HepG2 (cell line): Measurements from ENCODE around the gene SAMD10. TPM values are rescaled to one million over a fixed set of nuclear protein-coding genes. Genes with fewer than 3 reads are reported as not detected.

Experiments used
- AKAP8 ChIP-seq: sonication (generic); formaldehyde crosslinking; IDR thresholded peaks from 2 replicates; pipeline ENCODE4 v1.5.1; 2020; ENCODE audit warnings: mild to moderate bottlenecking, missing genetic modification reagents
- CREB1 ChIP-seq, 2 experiments: fragments of 450-650 bp in 1 of 2; IDR thresholded peaks; 2 replicates each; pipeline ENCODE4 v1.6.1; 2016 to 2017; ENCODE audit warnings: control low read depth in 1 of 2, mild to moderate bottlenecking in 1 of 2, missing compliant biosample characterization in 1 of 2, missing genetic modification characterization in 1 of 2
- DMAP1 ChIP-seq: IDR thresholded peaks from 2 replicates; pipeline ENCODE4 v1.6.1; 2016
- DMTF1 ChIP-seq: sonication (generic); formaldehyde crosslinking; IDR thresholded peaks from 2 replicates; pipeline ENCODE4 v1.4.0; 2020; ENCODE audit warnings: mild to moderate bottlenecking, missing genetic modification reagents
- E2F2 ChIP-seq: sonication (generic); formaldehyde crosslinking; IDR thresholded peaks from 2 replicates; pipeline ENCODE4 v1.4.0; 2020; ENCODE audit warnings: missing genetic modification reagents, borderline replicate concordance
- KLF6 ChIP-seq: IDR thresholded peaks from 2 replicates; pipeline ENCODE4 v1.8.0; 2016; ENCODE audit warnings: missing biosample characterization, missing genetic modification reagents
- KMT2A ChIP-seq: sonication (generic); formaldehyde crosslinking; IDR thresholded peaks from 2 replicates; pipeline ENCODE4 v1.4.0; 2020; ENCODE audit warnings: missing genetic modification reagents
- PHF5A ChIP-seq: IDR thresholded peaks from one replicate; pipeline ENCODE4 v1.6.1; 2018; ENCODE audit warnings: low read depth, missing genetic modification reagents; ENCODE audit not compliant: unreplicated experiment
- POLR2A ChIP-seq, 2 experiments: IDR thresholded peaks; 2 replicates each; pipeline ENCODE4 v1.6.1; 2011; ENCODE audit warnings: low read depth in 2 of 2, low read length in 2 of 2, mild to moderate bottlenecking in 1 of 2, moderate library complexity in 1 of 2; ENCODE audit not compliant: insufficient read depth in 1 of 2
- PTBP1 ChIP-seq: fragments of 200-400 bp; formaldehyde crosslinking; IDR thresholded peaks from 2 replicates; pipeline ENCODE4 v1.6.1; 2018; ENCODE audit warnings: low read length, low read depth; ENCODE audit not compliant: poor library complexity, severe bottlenecking
- RBM39 ChIP-seq: fragments of 200-400 bp; formaldehyde crosslinking; IDR thresholded peaks from one replicate; pipeline ENCODE4 v1.6.1; 2018; ENCODE audit warnings: antibody characterized with exemption, mild to moderate bottlenecking, low read depth, low read length; ENCODE audit not compliant: poor library complexity, severe bottlenecking
- SAFB2 ChIP-seq: sonication (generic); formaldehyde crosslinking; IDR thresholded peaks from 2 replicates; pipeline ENCODE4 v1.5.1; 2020; ENCODE audit warnings: missing genetic modification reagents, low read depth, mild to moderate bottlenecking, borderline replicate concordance
- SNAPC4 ChIP-seq: sonication (generic); formaldehyde crosslinking; IDR thresholded peaks from 2 replicates; pipeline ENCODE4 v1.4.0; 2020; ENCODE audit warnings: mild to moderate bottlenecking, missing genetic modification reagents
- USF2 ChIP-seq, 2 experiments: sonication (generic) in 1 of 2; formaldehyde crosslinking in 1 of 2; IDR thresholded peaks; 2 replicates each; pipeline versions ENCODE4 v1.5.1 to v1.6.1; 2011 to 2020; ENCODE audit warnings: borderline replicate concordance in 1 of 2, low read depth in 1 of 2, low read length in 1 of 2, mild to moderate bottlenecking in 1 of 2, missing genetic modification reagents in 1 of 2, moderate library complexity in 1 of 2
- ZNF616 ChIP-seq: sonication (generic); formaldehyde crosslinking; IDR thresholded peaks from 2 replicates; pipeline ENCODE4 v1.5.0; 2020; ENCODE audit warnings: low read depth, mild to moderate bottlenecking, missing genetic modification reagents
- ZNF883 ChIP-seq: sonication (generic); formaldehyde crosslinking; IDR thresholded peaks from 2 replicates; pipeline ENCODE4 v1.5.1; 2020; ENCODE audit warnings: mild to moderate bottlenecking, missing genetic modification reagents; ENCODE audit errors: not compliant biosample characterization
- polyA plus RNA-seq, 8 experiments: library from polyadenylated mRNA; depleted of rRNA in 3 of 8; stranded (reverse) in 7 of 8; unstranded in 1 of 8; fragments of >200 nt; fragmentation: Illumina TruSeq in 4 of 8; extraction: Trizol in 4 of 8; gene quantifications; 2 replicates each; pipeline versions ENCODE4 v1.2.1 to v1.2.3, GENCODE V29; 2011 to 2016; ENCODE audit warnings: low read depth in 4 of 8, missing spikeins in 1 of 8, mixed read lengths in 1 of 8; ENCODE audit not compliant: insufficient read depth in 1 of 8
- total RNA-seq, 5 experiments: library from RNA; depleted of rRNA; stranded (reverse); fragments of >200 nt; fragmentation: Illumina TruSeq; extraction: Trizol; gene quantifications; 2 replicates each; pipeline ENCODE4 v1.2.3, GENCODE V29; 2016; ENCODE audit warnings: low read depth in 1 of 5

The SAMD10 gene
- total and polyA plus RNA-seq, 2 of the 13 experiments (the other 11 are each of a cell fraction or from before 2014, with no cell fraction given), result 6.1 to 11.0 TPM

DNA sequence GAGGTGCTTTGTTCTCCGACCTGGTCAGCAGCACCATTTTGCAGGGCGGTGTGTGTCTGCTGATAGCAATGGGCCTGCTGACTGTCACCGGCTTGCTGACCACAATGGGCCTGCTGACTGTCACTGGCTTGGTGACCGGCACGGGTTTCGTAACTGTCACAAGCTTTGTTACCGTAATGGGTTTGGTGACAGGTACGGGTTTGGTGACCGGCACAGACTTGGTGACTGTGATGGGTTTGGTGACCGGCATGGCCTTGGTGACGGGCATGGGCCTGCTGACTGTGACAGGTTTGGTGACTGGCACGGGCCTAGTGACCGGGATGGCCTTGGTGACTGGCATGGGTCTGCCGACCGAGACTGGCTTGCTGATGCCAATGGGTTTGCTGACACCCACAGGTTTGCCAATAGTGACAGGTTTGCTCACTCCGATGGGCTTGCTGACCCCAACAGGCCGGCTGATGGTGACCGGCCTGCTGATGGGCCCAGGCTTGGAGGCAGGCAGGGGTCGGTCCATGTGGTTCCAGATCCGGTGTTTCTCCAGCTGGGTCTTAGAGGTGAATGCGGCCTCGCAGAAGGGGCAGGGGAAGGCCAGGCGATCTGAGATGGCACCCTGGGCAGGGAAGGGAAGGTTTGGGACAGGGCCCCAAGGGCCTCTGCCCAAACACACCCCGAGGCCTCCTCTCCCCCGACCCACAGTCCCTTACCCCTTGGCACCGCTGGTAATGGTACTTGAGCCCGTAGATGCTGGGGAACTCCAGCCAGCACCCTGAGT, 13.1 kb downstream of the SAMD10 start (continued):
- TF ChIP-seq SAFB2 (CRISPR knock-in tag) (0 out of 2 replicates have a peak, but pooled peaks have one; percentile 11), DMTF1 (CRISPR knock-in tag) (no peak), PHF5A (no peak), POLR2A (IDR thresholded peaks at IDR 0.05; ENCODE audit: insufficient read depth in 1 of 2, low read depth in 2 of 2, low read length in 2 of 2) (0 out of 4 replicates have a peak, but pooled peaks of 1 of the 2 experiments have one; percentile 10), E2F2 (CRISPR knock-in tag) (no peak), USF2 (IDR thresholded peaks at IDR 0.05; ENCODE audit: low read depth, low read length) (no peak), USF2 (CRISPR knock-in tag; IDR thresholded peaks at IDR 0.05; ENCODE audit: borderline replicate concordance) (no peak), ZNF883 (CRISPR knock-in tag) (no peak), ZNF616 (CRISPR knock-in tag) (no peak), SNAPC4 (CRISPR knock-in tag) (no peak), RBM39 (peak; percentile 25), KMT2A (CRISPR knock-in tag) (no peak), KLF6 (CRISPR knock-in tag) (no peak), PTBP1 (no peak), AKAP8 (CRISPR knock-in tag) (peak; percentile 19; the same call in 1 of the 2 replicates), DMAP1 (no peak), CREB1 (IDR thresholded peaks at IDR 0.05) (peak; percentile 79), CREB1 (CRISPR knock-in tag; IDR thresholded peaks at IDR 0.05) (no peak)
